IPS-NIHi7 (cell line): ENCODE data around the gene ZBTB8A.
"Not testable (repeated sequence)": the region's sequence is repeated elsewhere in the genome, so short reads cannot be mapped to it uniquely, and the experiment has no call there.

Source experiments
- DNase-seq: peaks from one replicate; pipeline ENCODE4 v3.0.0; 2012; ENCODE audit warnings: mixed read lengths; ENCODE audit errors: extremely low spot score

The ZBTB8A gene

DNA sequence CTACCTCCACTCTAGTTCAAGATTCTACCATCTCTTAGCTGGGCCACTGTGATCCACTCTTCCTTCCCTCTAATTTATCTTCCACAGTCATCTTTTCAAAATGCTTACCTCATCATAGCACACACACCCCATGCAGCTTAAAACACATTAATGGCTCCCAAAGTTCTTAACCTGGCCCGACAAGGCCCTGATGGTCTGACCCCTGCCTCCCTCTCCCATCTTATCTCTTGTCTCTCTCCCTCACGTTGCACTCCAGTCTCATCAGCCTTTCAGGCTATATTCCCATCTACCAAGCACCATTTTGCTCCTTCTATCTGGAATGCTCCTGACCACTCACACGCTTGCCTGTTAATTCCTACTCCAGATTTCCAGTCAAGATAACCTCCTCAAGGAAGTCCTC is 2.5 kb upstream of the ZBTB8A start:
- no peak for DNase-seq

DNA sequence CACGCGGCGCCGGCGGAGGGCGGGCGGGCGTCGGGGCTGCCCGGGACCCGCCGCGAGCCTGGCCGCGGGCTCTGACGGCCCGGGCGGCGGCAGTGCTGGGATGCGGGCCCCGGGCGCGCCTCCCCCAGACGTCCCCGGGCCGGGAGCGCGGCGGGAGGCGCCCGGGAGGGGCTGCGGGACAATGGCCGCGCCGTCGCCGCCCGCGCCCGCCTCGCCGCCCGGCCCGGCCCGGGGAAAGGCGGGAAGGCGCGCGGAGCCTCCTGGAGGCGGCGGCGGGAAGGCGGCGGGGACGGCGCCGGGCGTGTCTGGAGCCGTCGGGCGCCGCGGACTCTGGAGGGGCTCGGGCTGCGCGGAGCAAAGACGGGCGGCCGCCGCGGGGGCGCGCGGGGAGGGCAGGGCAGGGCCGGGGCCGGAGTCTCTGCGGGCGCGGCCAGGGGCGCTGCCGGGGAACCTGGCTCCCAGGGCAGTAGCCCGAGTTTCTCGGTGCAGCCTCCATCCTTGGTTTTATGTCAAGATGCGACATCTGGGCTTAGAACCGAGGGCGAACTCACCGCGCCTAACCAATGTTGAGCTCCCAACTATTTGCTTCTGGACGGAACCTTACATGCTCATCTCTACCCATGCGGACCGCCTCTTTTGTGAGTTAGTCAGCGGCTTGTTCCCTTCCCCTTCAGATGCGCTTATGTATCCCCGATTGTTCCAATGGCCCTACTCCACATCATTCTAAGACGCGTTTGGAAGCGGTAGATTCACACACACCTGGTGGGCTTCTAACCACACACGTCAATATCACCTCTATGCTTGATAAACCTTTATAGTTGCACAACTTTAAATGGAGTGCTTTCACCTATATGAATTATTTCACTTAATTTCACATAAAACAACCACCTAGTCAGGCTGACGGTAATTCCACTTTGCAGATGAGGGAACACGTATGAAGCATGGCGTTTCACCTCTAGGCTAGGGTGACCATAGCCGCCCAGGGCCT is 651 bp downstream of the ZBTB8A start:
- DNase-seq: peak; percentile 65

DNA sequence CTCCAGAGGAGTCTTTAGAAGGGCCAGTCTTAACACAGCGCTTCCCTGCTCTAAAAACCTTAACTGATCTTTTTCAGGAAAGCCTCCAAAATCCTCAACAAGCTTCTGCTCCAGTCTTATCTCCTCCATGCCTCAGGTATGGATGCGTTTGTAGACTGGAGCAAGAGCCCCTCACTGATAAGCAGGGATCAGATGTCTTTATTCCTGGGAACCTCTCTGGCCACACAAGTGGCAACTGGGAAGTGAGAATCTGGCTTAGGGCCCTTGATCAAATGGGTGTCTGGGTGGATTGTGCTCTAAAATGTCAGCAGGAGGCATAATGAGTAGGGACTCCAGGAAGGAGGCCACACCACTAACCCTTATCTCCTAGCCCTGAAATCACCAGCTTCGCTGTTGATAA is 1.4 kb downstream of the ZBTB8A start:
- peak; percentile 23 for DNase-seq

DNA sequence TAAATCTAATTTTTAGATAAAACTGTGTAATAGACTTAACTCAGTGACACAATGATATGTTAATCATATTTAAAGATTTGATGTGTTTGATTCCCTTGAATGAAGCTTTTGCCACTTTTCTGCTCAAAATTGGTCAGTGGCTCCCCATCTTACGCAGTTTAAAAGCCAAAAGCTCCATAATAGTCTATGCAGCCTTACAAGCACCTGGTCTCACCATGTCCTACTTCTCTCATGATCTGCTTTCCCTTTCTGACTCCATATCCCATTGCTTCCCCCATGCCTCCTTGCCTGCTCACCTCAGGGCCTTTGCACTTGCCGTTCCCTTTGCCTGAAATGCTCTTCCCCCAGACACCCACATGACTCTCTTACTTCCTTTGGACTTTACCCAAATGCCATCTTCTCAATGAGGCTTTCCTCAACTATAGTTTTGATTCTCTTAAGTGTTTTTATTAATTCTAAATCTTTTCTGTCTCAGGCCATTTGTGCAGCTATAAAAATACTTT is 1.9 kb downstream of the ZBTB8A start:
- no peak for DNase-seq

DNA sequence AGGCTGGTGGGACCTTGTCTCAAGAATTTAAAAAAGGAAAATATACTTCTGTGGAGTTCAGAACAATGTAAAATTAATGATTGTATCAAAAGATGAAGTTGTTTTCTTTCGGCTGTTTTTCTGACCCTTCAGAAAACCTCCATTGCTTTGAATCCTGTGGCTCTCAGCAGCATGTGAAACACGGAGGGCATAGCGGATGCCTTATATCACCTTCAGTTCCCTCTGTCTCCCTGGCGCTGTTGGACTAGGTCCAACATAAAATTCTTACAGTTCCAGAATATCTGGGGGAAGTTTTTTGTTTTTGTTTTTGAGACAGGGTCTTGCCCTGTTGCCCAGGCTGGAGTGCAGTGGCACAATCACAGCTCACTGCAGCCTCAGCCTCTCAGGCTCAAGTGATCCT is 7.4 kb downstream of the ZBTB8A start:
- DNase-seq: no peak

DNA sequence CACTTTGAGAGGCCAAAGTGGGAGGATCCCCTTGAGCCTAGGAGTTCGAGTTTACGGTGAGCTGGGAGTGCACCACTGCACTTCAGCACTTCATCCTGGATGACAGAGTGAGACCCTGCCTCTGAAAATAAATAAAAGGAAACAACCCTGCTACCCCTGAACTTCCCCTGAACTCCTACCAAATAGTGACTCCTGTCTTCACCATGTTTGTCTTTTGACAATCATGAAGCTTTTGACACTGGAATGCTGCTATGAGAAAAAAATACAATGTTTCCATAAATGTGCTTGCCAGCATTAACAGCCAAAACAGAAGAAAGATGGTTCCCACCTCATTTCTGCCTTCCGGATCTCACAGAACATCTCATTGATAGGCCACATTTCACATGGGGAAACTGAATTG is 10.4 kb downstream of the ZBTB8A start:
- no peak for DNase-seq

DNA sequence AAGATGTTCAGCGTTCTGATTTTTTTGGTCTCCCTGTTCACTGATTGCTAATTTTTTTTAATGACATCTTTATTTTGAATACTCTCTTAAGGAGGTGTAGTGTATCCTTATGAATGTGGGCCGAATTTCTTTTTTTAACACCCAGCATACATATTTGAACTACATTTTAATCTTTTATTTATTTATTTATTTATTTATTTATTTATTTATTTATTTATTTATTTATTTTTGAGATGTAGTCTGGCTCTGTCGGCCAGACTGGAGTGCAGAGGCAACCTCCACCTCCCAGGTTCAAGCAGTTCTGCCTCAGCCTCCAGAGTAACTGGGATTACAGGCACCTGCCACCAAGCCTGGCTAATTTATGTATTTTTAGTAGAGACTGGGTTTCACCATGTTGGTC is 15.1 kb downstream of the ZBTB8A start:
- DNase-seq: no peak

DNA sequence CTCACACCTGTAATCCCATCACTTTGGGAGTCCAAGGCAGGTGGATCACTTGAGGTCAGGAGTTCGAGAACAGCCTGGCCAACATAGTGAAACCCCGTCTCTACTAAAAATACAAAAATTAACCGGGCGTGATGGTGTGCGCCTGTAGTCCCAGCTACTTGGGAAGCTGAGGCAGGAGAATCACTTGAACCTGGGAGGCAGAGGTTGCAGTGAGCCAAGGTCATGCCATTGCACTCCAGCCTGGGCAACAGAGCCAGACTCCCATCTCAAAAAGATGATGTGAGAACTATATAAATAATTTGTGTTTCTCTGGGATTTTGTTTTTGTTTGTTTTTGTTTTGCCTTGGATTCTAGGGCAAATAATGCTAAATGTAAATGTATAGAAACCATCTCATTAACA is 17.8 kb downstream of the ZBTB8A start:
- DNase-seq: not testable (repeated sequence)

DNA sequence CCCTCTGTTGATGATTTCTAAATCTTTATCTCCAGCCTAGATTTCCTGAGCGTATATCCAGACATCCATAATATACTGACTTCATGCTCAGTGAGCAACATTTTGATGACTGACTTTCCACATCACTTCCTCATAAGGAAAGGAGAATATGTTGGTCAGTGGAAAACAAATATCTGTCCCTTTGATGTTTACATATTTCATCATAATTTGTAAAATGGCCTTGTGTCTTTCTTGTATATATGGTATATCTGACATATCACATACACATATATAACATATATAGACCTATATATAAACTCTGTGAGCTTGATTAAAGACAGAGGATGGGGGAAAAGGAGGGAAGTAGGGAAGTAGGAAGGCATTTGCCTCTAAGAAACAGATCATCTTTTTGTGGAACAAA is 18.6 kb downstream of the ZBTB8A start:
- no peak for DNase-seq

DNA sequence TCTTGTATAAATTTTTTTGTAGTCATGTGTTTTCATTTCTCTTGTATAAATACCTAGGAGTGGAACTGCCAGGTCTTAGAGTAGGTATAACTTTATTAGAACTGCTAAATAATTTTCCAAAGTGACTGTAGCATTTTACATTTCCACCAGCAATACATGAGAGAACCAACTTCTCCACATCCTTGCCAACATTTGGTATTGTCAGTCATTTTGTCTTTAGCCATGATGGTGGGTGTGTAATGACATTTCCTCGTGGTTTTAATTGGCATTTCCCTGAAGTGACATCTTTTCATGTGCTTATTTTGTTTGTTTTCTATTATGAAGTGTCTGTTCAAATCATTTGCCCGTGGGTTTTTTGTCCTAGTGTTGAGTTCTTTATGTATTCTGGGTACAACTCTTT is 29.7 kb downstream of the ZBTB8A start:
- DNase-seq: no peak

DNA sequence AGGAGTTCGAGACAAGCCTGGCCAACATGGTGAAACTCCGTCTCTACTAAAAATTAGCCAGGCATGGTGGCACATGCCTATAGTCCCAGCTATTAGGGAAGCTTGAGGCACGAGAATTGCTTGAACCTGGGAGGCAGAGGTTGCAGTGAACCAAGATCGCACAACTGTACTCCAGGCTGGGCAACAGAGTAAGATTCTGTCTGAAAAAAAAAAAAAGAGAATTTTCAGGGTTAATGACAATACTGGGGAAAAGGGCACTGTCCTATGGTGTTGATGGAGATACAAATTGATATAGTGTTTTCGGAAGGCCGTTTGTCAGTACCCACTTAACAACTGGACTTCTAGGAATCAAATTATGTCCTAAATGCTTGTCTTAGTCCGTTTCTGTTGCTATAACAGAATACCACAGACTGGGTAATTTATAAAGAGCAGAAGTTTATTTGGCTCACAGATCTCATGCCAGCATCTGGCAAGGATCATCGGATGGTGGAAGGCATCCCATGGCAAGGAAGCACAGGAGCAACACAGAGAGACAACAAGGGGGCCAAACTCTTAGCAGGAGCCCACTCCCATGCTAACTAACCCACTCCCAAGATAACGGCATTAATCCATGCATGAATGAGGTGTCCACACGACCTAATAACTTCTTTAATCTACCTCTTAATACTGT is 41.3 kb downstream of the ZBTB8A start:
- no peak for DNase-seq

DNA sequence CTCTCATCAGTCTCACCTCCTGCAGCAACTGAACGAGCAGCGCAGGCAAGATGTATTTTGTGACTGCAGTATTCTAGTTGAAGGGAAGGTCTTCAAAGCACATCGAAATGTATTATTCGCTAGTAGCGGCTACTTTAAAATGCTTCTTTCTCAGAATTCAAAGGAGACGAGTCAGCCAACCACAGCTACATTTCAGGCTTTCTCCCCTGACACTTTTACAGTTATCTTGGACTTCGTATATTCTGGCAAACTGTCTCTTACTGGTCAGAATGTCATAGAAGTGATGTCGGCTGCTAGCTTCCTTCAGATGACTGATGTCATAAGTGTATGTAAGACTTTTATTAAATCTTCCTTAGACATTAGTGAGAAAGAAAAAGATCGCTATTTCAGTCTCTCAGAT is 53.7 kb downstream of the ZBTB8A start:
- DNase-seq: no peak

DNA sequence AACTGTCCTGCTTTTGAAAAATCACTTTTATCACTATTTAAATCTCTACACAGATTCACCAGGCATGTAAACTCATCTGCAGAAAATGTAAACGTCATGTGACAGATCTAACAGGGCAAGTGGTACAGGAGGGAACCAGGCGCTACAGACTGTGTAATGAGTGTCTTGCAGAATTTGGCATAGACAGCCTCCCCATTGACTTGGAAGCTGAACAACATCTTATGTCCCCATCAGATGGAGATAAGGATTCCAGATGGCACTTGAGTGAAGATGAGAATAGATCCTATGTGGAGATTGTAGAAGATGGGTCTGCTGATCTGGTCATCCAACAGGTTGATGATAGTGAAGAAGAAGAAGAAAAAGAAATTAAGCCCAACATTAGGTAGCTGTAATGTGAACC is 60.8 kb downstream of the ZBTB8A start:
- no peak for DNase-seq

DNA sequence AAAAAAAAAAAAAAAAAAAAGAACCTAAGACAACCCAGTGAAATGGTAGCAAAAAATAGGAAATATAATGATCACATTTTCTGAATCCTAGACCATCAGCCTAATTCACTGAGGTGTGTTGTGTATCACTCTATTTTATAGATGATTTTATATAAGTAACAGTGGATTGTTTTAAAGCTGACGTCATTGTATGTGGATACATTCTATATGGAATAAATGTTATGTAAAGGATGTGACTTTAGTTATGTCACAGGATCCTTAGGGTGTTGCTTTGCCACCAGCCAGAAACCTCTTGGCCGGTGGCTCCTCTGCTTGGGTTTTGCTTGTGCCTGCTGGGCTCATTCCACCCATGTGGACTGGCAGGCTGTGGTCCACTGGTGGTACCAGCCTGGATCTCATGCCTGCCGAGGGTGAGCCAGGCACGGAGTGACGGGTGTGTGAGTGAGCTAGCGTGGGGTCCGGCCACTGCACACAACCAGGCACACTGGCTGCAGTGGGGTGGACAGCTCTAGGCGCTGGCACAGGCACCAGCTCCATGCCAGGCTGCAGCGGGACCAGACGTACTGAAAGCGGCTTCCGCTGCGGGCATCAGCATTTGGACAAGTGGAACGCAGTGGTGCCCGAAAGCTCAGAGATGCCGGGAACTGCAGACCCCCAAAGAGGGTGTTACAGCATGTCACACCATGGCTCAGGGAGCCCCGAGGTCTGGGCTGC is 66.6 kb downstream of the ZBTB8A start:
- no peak for DNase-seq

DNA sequence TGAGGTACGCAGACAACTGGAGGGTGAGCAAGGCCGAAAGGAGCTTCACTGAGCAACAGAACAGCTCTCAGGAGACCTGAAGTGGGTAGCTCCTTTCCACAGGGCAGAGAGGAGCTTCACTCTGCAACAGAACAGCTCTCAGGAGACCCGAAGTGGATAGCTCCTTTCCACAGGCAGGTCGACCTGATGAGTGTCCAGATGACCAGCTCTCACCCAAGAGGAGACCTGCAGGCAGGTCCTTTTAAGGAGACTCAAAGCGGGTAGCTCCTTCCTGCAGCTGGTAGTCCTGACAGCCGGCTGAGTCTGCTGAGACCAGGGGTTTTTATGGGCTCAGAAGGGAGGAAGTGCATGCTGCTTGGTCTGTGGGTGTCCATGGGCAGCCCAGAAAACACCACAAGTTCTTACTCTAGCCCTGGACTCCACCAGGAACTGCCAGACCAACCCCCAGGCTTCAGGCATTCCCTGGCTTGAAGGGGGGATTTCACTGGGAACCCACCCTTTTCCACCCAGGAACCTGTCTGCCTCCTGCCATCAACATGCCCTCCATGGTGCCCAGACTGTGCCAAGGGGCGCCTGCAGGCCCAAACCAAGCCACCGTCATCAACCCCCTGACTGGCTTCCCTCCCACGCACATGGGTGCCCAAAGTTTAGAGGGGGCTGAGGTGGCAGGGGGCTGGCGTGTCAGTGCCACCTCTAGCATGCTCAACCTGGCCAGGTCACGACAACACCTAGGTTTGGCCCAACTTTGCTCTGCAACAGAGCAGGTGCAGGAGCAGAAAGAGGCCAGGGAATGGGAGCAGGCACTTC is 67.5 kb downstream of the ZBTB8A start:
- no peak for DNase-seq

DNA sequence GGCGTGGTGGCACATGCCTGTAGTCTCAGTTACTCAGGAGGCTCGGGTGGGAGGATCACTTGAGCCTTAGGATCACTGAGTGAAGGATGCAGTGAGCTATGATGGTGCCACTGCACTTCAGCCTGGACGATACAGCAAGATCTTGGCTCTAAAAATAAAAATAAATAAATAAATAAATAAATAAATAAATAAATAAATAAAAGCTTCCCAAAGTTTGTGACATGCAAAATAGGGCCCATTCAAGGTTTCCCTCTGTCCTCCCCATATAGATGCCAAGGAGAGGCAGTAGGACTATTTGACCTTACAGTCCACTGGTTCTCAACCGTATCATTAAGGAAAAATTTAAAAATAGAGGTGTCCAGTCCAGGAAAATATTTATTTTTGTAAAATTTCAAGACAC is 70.0 kb downstream of the ZBTB8A start:
- no peak for DNase-seq

DNA sequence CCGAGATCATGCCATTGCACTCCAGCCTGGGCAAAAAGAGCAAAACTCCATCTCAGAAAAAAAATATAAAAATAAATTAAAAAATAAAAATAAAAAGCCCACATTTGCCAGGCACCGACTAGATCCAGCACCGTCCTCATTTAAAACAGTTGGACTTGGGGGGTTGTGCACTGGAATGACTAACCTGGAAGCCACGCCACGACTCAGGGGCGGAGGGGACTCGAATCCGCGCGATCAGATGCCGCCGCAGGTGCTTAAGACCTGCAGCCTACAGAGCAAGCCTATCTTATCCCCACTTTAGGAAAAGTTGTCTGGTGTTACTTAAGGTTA is 72.6 kb downstream of the ZBTB8A start:
- DNase-seq: no peak

DNA sequence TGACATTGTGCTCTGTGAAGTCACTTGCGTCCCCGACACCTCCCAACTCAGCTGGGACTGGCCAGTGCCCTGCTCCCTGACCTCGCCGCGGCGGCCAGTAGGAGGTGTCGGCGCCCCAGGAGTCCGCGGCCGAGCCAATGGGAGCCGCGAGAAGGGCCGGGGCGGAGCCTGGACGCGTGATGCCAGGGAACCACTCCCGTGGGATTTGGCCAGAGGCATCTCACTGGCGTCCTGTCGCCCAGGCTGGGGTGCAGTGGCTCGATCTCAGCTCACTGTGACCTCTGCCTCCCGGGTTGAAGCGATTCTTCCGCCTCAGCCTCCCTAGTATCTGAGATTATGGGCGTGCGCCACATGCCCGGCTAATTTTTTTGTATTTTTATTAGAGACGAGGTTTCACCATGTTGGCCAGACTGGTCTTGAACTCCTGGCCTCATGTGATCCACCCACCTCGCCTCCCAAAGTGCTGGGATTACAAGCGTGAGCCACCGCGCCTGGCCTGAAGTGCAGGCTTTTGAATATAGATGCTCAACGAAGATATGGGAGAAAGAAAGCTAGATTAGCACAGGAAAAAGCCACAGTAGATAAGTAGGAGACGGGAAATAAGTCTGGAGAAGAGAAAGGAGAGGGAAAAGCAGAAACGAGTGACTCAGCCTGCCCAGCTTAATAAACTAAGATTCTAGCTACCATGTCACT is 73.1 kb downstream of the ZBTB8A start:
- peak; percentile 97 for DNase-seq

DNA sequence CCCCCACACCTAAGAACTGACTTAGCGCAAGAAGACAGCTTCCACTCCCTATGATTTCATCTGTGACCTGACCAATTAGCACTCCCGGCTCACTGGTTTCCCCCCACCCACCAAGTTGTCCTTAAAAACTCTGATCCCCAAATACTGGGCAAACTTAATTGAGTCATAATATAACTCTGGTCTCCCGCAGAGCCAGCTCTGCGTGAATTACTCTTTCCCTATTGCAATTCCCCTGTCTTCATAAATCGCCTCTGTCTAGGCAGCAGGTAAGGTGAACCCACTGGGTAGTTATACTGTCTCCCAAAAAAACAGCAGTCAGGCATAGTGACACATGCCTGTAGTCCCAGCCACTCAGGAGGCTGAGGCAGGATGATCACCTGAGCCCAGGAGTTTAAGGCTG is 74.2 kb downstream of the ZBTB8A start:
- DNase-seq: no peak

DNA sequence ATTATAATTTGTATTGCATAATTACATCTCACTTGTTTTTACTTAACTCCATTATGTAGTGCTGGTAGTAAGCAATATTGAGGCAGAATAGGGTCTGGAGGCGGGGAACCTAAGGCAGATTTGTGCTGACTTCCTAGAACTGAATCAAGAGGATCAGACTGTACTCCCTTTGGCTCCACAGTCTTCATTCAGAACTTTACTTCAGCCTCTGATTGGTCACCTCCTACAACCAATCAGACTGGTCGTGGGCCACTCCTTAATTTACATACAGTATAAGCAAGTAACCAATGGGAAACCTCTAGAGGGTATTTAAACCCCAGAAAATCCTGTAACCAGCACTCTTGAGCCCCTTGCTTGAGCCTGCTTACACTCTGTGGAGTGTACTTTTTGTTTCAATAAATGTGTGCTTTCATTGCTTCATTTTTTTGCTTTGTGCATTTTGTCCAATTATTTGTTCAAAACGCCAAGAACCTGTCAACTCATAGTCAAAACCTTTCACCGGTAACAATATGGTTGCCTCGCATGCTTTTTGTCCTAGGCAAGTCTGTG is 79.5 kb downstream of the ZBTB8A start:
- no peak for DNase-seq
